ENCODE measurements around the gene ZBTB34. TPM values are rescaled to one million over a fixed set of nuclear protein-coding genes. Genes with fewer than 3 reads are reported as not detected.

Gene ZBTB34
- total RNA-seq, 1 experiment from 2014 or later: 4.0 TPM

DNA sequence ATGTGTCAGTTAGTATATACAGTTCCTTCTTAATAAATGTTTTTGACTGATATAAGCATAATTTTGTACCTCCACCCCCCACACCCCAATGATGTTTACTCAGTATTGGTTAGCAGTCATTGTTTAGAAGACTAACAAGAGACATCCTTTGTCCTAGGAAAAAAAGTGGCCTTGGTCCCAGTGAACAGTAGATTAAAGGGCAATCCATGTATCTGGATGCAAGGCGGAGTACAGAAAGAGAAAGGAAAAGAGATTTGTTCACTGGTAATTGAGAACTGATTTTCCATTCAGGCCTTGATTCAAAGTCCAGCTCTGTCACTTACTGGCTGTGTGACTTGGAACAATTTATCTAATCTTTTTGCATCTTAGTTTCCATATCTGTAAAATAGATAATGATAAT, 58.8 kb downstream of the ZBTB34 start:
- no peak for DNase-seq (ENCODE audit: low read depth)

GRCh38 chr9:126925876-126926275, 65.4 kb downstream of the ZBTB34 start:
- no peak for DNase-seq (ENCODE audit: low read depth)

DNA sequence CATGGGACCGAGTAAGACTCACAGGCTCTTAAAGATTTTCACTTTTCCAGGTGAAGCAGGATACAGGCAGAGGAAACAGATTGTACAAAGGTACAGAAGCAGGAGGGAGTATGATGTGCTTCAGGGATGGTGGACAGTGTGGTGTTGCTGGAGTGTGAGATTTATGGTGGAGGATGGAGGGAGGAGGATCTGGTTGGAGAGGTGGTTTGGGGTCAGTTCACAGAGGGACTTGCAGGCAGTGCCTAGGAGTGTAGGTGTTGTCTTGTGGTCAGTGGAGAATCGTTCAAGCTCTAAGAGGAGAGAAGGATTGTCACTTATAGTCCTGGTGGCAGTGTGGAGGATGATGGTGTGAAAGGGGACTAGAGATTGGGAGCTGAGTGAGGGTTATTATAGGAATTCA, 65.9 kb downstream of the ZBTB34 start:
- DNase-seq (ENCODE audit: low read depth): no peak

- no peak for DNase-seq (ENCODE audit: low read depth)
Observed at GRCh38 chr9:126927419-126927818, 67.0 kb downstream of the ZBTB34 start.

DNA sequence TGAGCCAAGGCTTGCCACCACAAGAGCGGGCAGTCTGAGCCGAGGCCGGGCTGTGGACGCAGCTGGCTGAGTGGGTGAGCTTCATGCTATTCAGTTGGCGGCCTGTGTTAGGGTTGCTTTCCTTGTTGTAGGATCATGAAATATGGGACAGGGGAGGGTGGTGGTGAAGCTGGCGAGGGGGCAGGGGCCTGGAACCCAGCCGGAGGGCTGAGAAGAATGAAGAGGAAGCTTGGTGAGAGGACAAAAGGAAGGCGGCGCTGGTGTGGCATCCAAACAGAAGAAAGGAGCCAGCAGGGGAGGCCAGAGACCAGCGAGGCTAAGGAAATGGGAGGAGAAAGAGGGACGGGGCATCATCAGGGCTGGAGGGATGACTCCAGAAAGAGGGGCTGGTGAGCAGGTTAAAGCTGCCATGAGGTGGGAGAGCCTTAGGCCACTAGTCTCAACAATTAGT, 72.5 kb downstream of the ZBTB34 start:
- DNase-seq (ENCODE audit: low read depth): no peak

DNA sequence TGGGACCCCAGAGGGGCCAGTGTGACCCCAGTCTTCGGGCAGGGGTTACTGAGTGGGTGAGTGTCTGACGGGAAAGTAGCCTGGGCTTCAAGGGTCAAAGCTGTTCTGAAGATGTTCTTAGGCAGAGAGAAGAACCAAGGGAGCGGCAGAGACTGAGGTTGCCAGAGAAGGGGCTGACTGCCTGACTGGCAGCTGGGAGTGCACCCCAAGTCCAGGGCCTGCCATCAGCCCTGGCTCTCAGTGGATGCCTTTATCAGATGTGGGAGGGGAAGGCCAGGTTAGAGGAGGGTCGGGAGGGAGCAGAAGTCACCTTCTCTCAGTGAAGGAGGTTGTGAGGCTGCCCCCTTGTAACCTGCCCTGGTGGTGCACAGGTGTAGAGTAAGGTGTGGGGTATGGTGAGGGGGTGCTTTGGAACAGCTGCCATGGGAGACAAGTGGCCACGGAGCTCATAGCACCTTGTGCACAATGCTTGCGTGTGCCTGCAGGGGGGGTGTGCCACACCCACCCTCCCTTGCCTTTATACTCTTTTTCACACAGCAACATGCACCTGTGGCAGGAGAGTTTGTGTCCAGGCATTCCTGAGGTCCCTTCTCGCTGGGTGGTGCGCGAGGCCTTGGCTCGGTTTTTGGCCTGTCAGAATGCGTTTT, 73.0 kb downstream of the ZBTB34 start:
- DNase-seq (ENCODE audit: low read depth): no peak

- DNase-seq (ENCODE audit: low read depth): no peak
Observed at GRCh38 chr9:126934441-126934840, 74.0 kb downstream of the ZBTB34 start.

Other genes with a start within 250 kb of the ZBTB34 start
- gene LMX1B, start 246.7 kb upstream of the ZBTB34 start, total RNA-seq (2014; rRNA removed; shearing (Covaris generic)): not detected in 2 replicates
- 3.8 and 4.1 TPM in 2 replicates for gene ZBTB43, start 55.6 kb upstream of the ZBTB34 start, total RNA-seq (2014; rRNA removed; shearing (Covaris generic))
- 1.6 and 4.0 TPM in 2 replicates for gene RALGPS1, start 54.1 kb downstream of the ZBTB34 start, total RNA-seq (2014; rRNA removed; shearing (Covaris generic))